Astrocyte (in vitro differentiated cells and primary cell): ENCODE results near the gene AHNAK. TPM values are rescaled to one million over a fixed set of nuclear protein-coding genes. Genes with fewer than 3 reads are reported as not detected.

Experiments used
- DNase-seq: peaks from one replicate; pipeline ENCODE4 v3.0.0-alpha.2; 2010; ENCODE audit warnings: low read depth
- FAIRE-seq: peaks from 2 replicates; lab custom pipeline; 2011; peaks lifted over from hg19 to GRCh38; lab: Jason Lieb, UNC
- H2AFZ ChIP-seq: 2 replicates; pipeline ENCODE4 v1.6.0; 2012; ENCODE audit warnings: low read depth, low read length, inconsistent platforms
- H3K27ac ChIP-seq: 2 replicates; pipeline ENCODE4 v1.5.1; 2011; ENCODE audit warnings: low read depth, low read length, inconsistent platforms
- H3K27me3 ChIP-seq: 2 replicates; pipeline ENCODE4 v1.6.0; 2011; ENCODE audit warnings: low read length, inconsistent platforms; ENCODE audit not compliant: insufficient read depth
- H3K36me3 ChIP-seq: 2 replicates; pipeline ENCODE4 v1.5.1; 2011; ENCODE audit warnings: low read length, inconsistent platforms; ENCODE audit not compliant: insufficient read depth
- H3K4me1 ChIP-seq: 2 replicates; pipeline ENCODE4 v1.5.1; 2011; ENCODE audit warnings: low read length, inconsistent platforms; ENCODE audit not compliant: insufficient read depth
- H3K4me2 ChIP-seq: 2 replicates; pipeline ENCODE4 v1.6.0; 2012; ENCODE audit warnings: low read length, inconsistent platforms
- H3K4me3 ChIP-seq: 2 replicates; pipeline ENCODE4 v1.5.1; 2011; ENCODE audit warnings: low read depth, mild to moderate bottlenecking, low read length, inconsistent platforms; ENCODE audit not compliant: insufficient read depth
- H3K79me2 ChIP-seq: 2 replicates; pipeline ENCODE4 v1.6.0; 2012; ENCODE audit warnings: mild to moderate bottlenecking, low read length, inconsistent platforms; ENCODE audit not compliant: insufficient read depth
- H3K9ac ChIP-seq: 2 replicates; pipeline ENCODE4 v1.6.0; 2012; ENCODE audit warnings: mild to moderate bottlenecking, low read length, inconsistent platforms
- H3K9me3 ChIP-seq: 2 replicates; pipeline ENCODE4 v1.5.1; 2012; ENCODE audit warnings: low read depth, mild to moderate bottlenecking, low read length, inconsistent platforms; ENCODE audit not compliant: insufficient read depth
- H4K20me1 ChIP-seq: 2 replicates; pipeline ENCODE4 v1.6.0; 2012; ENCODE audit warnings: low read length, inconsistent platforms; ENCODE audit not compliant: insufficient read depth
- H3K27ac Mint-ChIP-seq: one replicate; pipeline ENCODE4 v1.8.0; 2021; ENCODE audit warnings: mild to moderate bottlenecking, mixed read lengths; ENCODE audit not compliant: unreplicated experiment
- H3K27me3 Mint-ChIP-seq: one replicate; pipeline ENCODE4 v1.8.0; 2021; ENCODE audit warnings: low read depth, mixed read lengths; ENCODE audit not compliant: unreplicated experiment
- H3K36me3 Mint-ChIP-seq: one replicate; pipeline ENCODE4 v1.8.0; 2021; ENCODE audit warnings: low read depth, mixed read lengths; ENCODE audit not compliant: unreplicated experiment
- H3K4me1 Mint-ChIP-seq: one replicate; pipeline ENCODE4 v1.8.0; 2021; ENCODE audit warnings: low read depth, mixed read lengths; ENCODE audit not compliant: unreplicated experiment
- H3K4me3 Mint-ChIP-seq: one replicate; pipeline ENCODE4 v1.8.0; 2021; ENCODE audit warnings: mild to moderate bottlenecking, moderate library complexity, mixed read lengths; ENCODE audit not compliant: unreplicated experiment
- H3K9me3 Mint-ChIP-seq: one replicate; pipeline ENCODE4 v1.8.0; 2021; ENCODE audit warnings: mild to moderate bottlenecking, mixed read lengths; ENCODE audit not compliant: unreplicated experiment
- CTCF ChIP-seq: IDR thresholded peaks from 2 replicates; pipeline ENCODE4 v1.5.1; 2011; ENCODE audit warnings: low read depth, mild to moderate bottlenecking, inconsistent platforms, low read length, moderate library complexity; ENCODE audit not compliant: insufficient read depth
- EZH2 ChIP-seq: IDR thresholded peaks from 2 replicates; pipeline ENCODE4 v1.6.1; 2012; ENCODE audit warnings: mild to moderate bottlenecking, low read length, inconsistent platforms; ENCODE audit not compliant: insufficient read depth
- total RNA-seq: library from RNA; stranded (reverse); gene quantifications from 2 replicates; pipeline ENCODE4 v1.2.1, GENCODE V29; 2021

AHNAK gene
- total RNA-seq, 1 donor from 2014 or later: 378 TPM

GRCh38 chr11:62502030-62502730 is 44.4 kb downstream of the AHNAK start:
- no peak overlapping the region for H3K27ac Mint-ChIP-seq
- H3K4me2 ChIP-seq: peak overlapping the region; percentile 52
- DNase-seq: no peak
- no peak for FAIRE-seq
- peak overlapping the region; percentile 34 for H2AFZ ChIP-seq
- H3K79me2 ChIP-seq: no peaks in the 10 kb centered on the region
- H3K4me3 ChIP-seq: no peak overlapping the region
- H3K4me1 Mint-ChIP-seq: peaks cover 2% of the 10 kb centered on the region
- H3K27me3 ChIP-seq: no peaks in the 10 kb centered on the region
- no peaks in the 10 kb centered on the region for H3K36me3 Mint-ChIP-seq
- peaks cover 13% of the 10 kb centered on the region for H3K4me1 ChIP-seq
- no peak overlapping the region for H3K9ac ChIP-seq
- no peaks in the 10 kb centered on the region for H4K20me1 ChIP-seq
- no peaks in the 10 kb centered on the region for H3K36me3 ChIP-seq
- H3K27me3 Mint-ChIP-seq: peaks cover 12% of the 10 kb centered on the region
- no peak overlapping the region for H3K27ac ChIP-seq
- no peak overlapping the region for H3K4me3 Mint-ChIP-seq
- TF ChIP-seq CTCF: no peak
- TF ChIP-seq EZH2: no peak
- peaks cover 1% of the 10 kb centered on the region for H3K9me3 Mint-ChIP-seq
- no peaks in the 10 kb centered on the region for H3K9me3 ChIP-seq

GRCh38 chr11:62501432-62501891 is 45.1 kb downstream of the AHNAK start:
- no peak for FAIRE-seq

More at GRCh38 chr11:62501432-62501891, 45.1 kb downstream of the AHNAK start:
- Histone ChIP-seq H4K20me1 (no peaks in the 10 kb centered on the region), H3K4me3 (no peak overlapping the region), H3K4me1 (peaks cover 16% of the 10 kb centered on the region), H2AFZ (peak overlapping the region; percentile 34), H3K79me2 (no peaks in the 10 kb centered on the region), H3K27ac (no peak overlapping the region), H3K9ac (no peak overlapping the region), H3K4me2 (peak overlapping the region; percentile 52), H3K9me3 (no peaks in the 10 kb centered on the region), H3K36me3 (no peaks in the 10 kb centered on the region), H3K27me3 (no peaks in the 10 kb centered on the region)
- no peaks in the 10 kb centered on the region for H3K36me3 Mint-ChIP-seq
- DNase-seq: peak; percentile 65
- peaks cover 1% of the 10 kb centered on the region for H3K9me3 Mint-ChIP-seq
- H3K4me1 Mint-ChIP-seq: no peaks in the 10 kb centered on the region
- peaks cover 9% of the 10 kb centered on the region for H3K27me3 Mint-ChIP-seq
- TF ChIP-seq CTCF: no peak
- TF ChIP-seq EZH2: no peak
- H3K27ac Mint-ChIP-seq: no peak overlapping the region
- H3K4me3 Mint-ChIP-seq: no peak overlapping the region
